GM19438 (cell line): ENCODE results near the gene GADD45A.

ENCODE experiments used
- ATAC-seq: cut with Tn5 transposase; IDR thresholded peaks from one replicate; pipeline ENCODE4 v1.9.1; 2021; ENCODE audit warnings: low read depth; ENCODE audit not compliant: unreplicated experiment

Gene GADD45A

GRCh38 chr1:67666636-67667035, 18.4 kb upstream of the GADD45A start:
- no peak for ATAC-seq

GRCh38 chr1:67668660-67669059, 16.3 kb upstream of the GADD45A start:
- no peak for ATAC-seq

- ATAC-seq: no peak
Observed at GRCh38 chr1:67672260-67672803, 12.7 kb upstream of the GADD45A start.

GRCh38 chr1:67673468-67674201, 11.4 kb upstream of the GADD45A start:
- no peak for ATAC-seq

GRCh38 chr1:67674260-67675011, 10.6 kb upstream of the GADD45A start:
- ATAC-seq: no peak

- no peak for ATAC-seq
Observed at GRCh38 chr1:67675800-67676199, 9.2 kb upstream of the GADD45A start.

- no peak for ATAC-seq
Observed at GRCh38 chr1:67676287-67676686, 8.7 kb upstream of the GADD45A start.

- no peak for ATAC-seq
Observed at GRCh38 chr1:67676946-67677345, 8.1 kb upstream of the GADD45A start.

GRCh38 chr1:67677408-67677807, 7.6 kb upstream of the GADD45A start:
- no peak for ATAC-seq

- ATAC-seq: no peak
Observed at GRCh38 chr1:67677930-67678329, 7.1 kb upstream of the GADD45A start.

- ATAC-seq: no peak
Observed at GRCh38 chr1:67679691-67680090, 5.3 kb upstream of the GADD45A start.

- no peak for ATAC-seq
Observed at GRCh38 chr1:67680486-67680885, 4.5 kb upstream of the GADD45A start.

- ATAC-seq: no peak
Observed at GRCh38 chr1:67682659-67683197, 2.3 kb upstream of the GADD45A start.

GRCh38 chr1:67683316-67683715, 1.7 kb upstream of the GADD45A start:
- no peak for ATAC-seq

- no peak for ATAC-seq
Observed at GRCh38 chr1:67683766-67684525, 1.1 kb upstream of the GADD45A start.

- no peak for ATAC-seq
Observed at GRCh38 chr1:67684526-67685066, 405 bp upstream of the GADD45A start.

- peak; percentile 16 for ATAC-seq
Observed at GRCh38 chr1:67685558-67686266, 711 bp downstream of the GADD45A start.

- peak; percentile 21 for ATAC-seq
Observed at GRCh38 chr1:67686267-67687197, 1.5 kb downstream of the GADD45A start.

GRCh38 chr1:67687198-67687545, 2.2 kb downstream of the GADD45A start:
- no peak for ATAC-seq
